OCI-LY3 (cell line): Measurements from ENCODE around the gene MYLK.

ENCODE experiments used
- CTCF ChIP-seq: fragments of 200-600, 300-600 bp; sonication (generic); IDR thresholded peaks from 2 replicates; pipeline ENCODE4 v1.5.1; 2014; ENCODE audit warnings: antibody characterized with exemption, low read length, low read depth
- EZH2phosphoT487 ChIP-seq: fragments of 200-600 bp; shearing (Covaris generic); IDR thresholded peaks from 2 replicates; pipeline ENCODE4 v1.6.1; 2018; ENCODE audit warnings: antibody characterized with exemption, mixed run types, low read depth

GRCh38 chr3:123769356-123769743, 114.8 kb downstream of the MYLK start:
- TF ChIP-seq EZH2phosphoT487 = no peak
- TF ChIP-seq CTCF = no peak
